Fibroblast of lung (primary cell): ENCODE data around the gene KRT84.

ENCODE experiments used
- EZH2 ChIP-seq: IDR thresholded peaks from 2 replicates; pipeline ENCODE4 v1.5.1; 2012; ENCODE audit warnings: low read length, control low read depth, mild to moderate bottlenecking; ENCODE audit errors: missing control alignments
- TF ChIP-seq, protein P1 (sequence below), 2 donors: IDR thresholded peaks in 1 of 2; conservative IDR thresholded peaks in 1 of 2; 1 replicate in 1 of 2; 2 replicates in 1 of 2; pipeline ENCODE4 v1.5.1; 2011 to 2012; ENCODE audit warnings: low read length in 2 of 2, control low read depth in 1 of 2, inconsistent platforms in 1 of 2, low read depth in 1 of 2, mild to moderate bottlenecking in 1 of 2

GRCh38 chr12:52358575-52359350, 26.7 kb downstream of the KRT84 start:
- TF ChIP-seq EZH2, result no peak
- TF ChIP-seq, protein P1, sequence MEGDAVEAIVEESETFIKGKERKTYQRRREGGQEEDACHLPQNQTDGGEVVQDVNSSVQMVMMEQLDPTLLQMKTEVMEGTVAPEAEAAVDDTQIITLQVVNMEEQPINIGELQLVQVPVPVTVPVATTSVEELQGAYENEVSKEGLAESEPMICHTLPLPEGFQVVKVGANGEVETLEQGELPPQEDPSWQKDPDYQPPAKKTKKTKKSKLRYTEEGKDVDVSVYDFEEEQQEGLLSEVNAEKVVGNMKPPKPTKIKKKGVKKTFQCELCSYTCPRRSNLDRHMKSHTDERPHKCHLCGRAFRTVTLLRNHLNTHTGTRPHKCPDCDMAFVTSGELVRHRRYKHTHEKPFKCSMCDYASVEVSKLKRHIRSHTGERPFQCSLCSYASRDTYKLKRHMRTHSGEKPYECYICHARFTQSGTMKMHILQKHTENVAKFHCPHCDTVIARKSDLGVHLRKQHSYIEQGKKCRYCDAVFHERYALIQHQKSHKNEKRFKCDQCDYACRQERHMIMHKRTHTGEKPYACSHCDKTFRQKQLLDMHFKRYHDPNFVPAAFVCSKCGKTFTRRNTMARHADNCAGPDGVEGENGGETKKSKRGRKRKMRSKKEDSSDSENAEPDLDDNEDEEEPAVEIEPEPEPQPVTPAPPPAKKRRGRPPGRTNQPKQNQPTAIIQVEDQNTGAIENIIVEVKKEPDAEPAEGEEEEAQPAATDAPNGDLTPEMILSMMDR (conservative IDR thresholded peaks at IDR 0.05 in 1 of 2, IDR thresholded peaks at IDR 0.05 in 1 of 2; ENCODE audit: low read depth in 1 of 2, low read length in 2 of 2), result no peak
